Thoracic aorta (tissue), 2 donors: Measurements from ENCODE around the gene OXTR. TPM values are rescaled to one million over a fixed set of nuclear protein-coding genes. Genes with fewer than 3 reads are reported as not detected.
"Not testable (repeated sequence)": the region's sequence is repeated elsewhere in the genome, so short reads cannot be mapped to it uniquely, and the experiment has no call there.

ENCODE experiments used
- ATAC-seq: fragments of 150-250 bp; one replicate; pipeline ENCODE4 v1.8.0; 2017; ENCODE audit warnings: low read depth; ENCODE audit not compliant: insufficient number of reproducible peaks, low FRiP score
- DNase-seq: peaks from one replicate; pipeline ENCODE4 v3.0.0-alpha.2; 2020; ENCODE audit warnings: low spot score
- H3K27ac ChIP-seq, 2 donors: fragments of 200-600 bp; sonication (generic); 1 replicate in 1 of 2; 2 replicates in 1 of 2; pipeline ENCODE4 v1.5.1; 2016; ENCODE audit warnings: mild to moderate bottlenecking in 2 of 2, moderate library complexity in 2 of 2
- H3K27me3 ChIP-seq: fragments of 200-600 bp; sonication (generic); replicated peaks from 2 replicates; pipeline ENCODE4 v1.6.0; 2016; ENCODE audit warnings: mild to moderate bottlenecking; ENCODE audit not compliant: insufficient read depth
- H3K36me3 ChIP-seq: fragments of 200-600 bp; sonication (generic); one replicate; pipeline ENCODE4 v1.5.1; 2016
- H3K4me1 ChIP-seq, 2 donors: fragments of 200-600 bp; sonication (generic); 1 replicate in 1 of 2; 2 replicates in 1 of 2; pipeline versions ENCODE4 v1.5.1 to v1.6.0; 2016; ENCODE audit warnings: low read depth in 2 of 2, mild to moderate bottlenecking in 1 of 2; ENCODE audit not compliant: control insufficient read depth in 1 of 2
- H3K4me3 ChIP-seq: fragments of 200-600 bp; sonication (generic); 2 replicates; pipeline ENCODE4 v1.5.1; 2016; ENCODE audit warnings: mild to moderate bottlenecking
- H3K9me3 ChIP-seq: fragments of 200-600 bp; sonication (generic); 2 replicates; pipeline ENCODE4 v1.5.1; 2016
- CTCF ChIP-seq: fragments of 200-600 bp; sonication (generic); IDR thresholded peaks from one replicate; pipeline ENCODE4 v1.5.1; 2019; ENCODE audit warnings: antibody characterized with exemption
- total RNA-seq, 2 donors: library from RNA; depleted of rRNA; stranded (reverse); fragments of >200 nt; gene quantifications; one replicate each; pipeline versions ENCODE4 v1.1.0 to v1.2.3, GENCODE V29; 2016

The OXTR gene
- total RNA-seq, 2 donors from 2014 or later: 2.3 to 55.1 TPM

GRCh38 chr3:8724108-8724752, 45.2 kb downstream of the OXTR start:
- no peak for DNase-seq
- no peak for TF ChIP-seq CTCF
- no peaks in the 10 kb centered on the region for H3K4me1 ChIP-seq
- H3K36me3 ChIP-seq: no peaks in the 10 kb centered on the region
- no peak overlapping the region for H3K27ac ChIP-seq
- ATAC-seq: no peak
- H3K9me3 ChIP-seq: no peaks in the 10 kb centered on the region
- H3K4me3 ChIP-seq: no peak overlapping the region
- no peaks in the 10 kb centered on the region for H3K27me3 ChIP-seq

- Histone ChIP-seq H3K27ac (no peak overlapping the region), H3K4me3 (no peak overlapping the region), H3K36me3 (no peaks in the 10 kb centered on the region), H3K4me1 (no peaks in the 10 kb centered on the region), H3K9me3 (no peaks in the 10 kb centered on the region), H3K27me3 (no peaks in the 10 kb centered on the region)
- no peak for TF ChIP-seq CTCF
- ATAC-seq: no peak
- DNase-seq: no peak
Observed at GRCh38 chr3:8723612-8724011, 45.8 kb downstream of the OXTR start.

GRCh38 chr3:8722808-8723207, 46.6 kb downstream of the OXTR start:
- no peak for ATAC-seq

GRCh38 chr3:8715757-8716156, 53.7 kb downstream of the OXTR start:
- not testable (repeated sequence) for DNase-seq, H3K9me3 ChIP-seq, H3K27me3 ChIP-seq, H3K4me1 ChIP-seq, H3K36me3 ChIP-seq, ATAC-seq, H3K4me3 ChIP-seq, H3K27ac ChIP-seq

More at GRCh38 chr3:8722808-8723207, 46.6 kb downstream of the OXTR start:
- Histone ChIP-seq H3K4me1 (no peaks in the 10 kb centered on the region), H3K36me3 (no peaks in the 10 kb centered on the region), H3K27ac (no peak overlapping the region), H3K9me3 (no peaks in the 10 kb centered on the region), H3K4me3 (no peak overlapping the region), H3K27me3 (no peaks in the 10 kb centered on the region)
- no peak for DNase-seq
- no peak for TF ChIP-seq CTCF

- Histone ChIP-seq H3K4me1 (no peaks in the 10 kb centered on the region), H3K4me3 (no peak overlapping the region), H3K27ac (no peak overlapping the region), H3K27me3 (no peaks in the 10 kb centered on the region), H3K9me3 (no peaks in the 10 kb centered on the region), H3K36me3 (no peaks in the 10 kb centered on the region)
- TF ChIP-seq CTCF: no peak
- DNase-seq (no peak), ATAC-seq (no peak)
Observed at GRCh38 chr3:8713901-8714759, 55.3 kb downstream of the OXTR start.
